Tibial nerve (tissue), 4 donors: Measurements from ENCODE around the gene RIOK3. TPM values are rescaled to one million over a fixed set of nuclear protein-coding genes. Genes with fewer than 3 reads are reported as not detected.

Experiments
- DNase-seq, 2 donors: peaks; one replicate each; pipeline ENCODE4 v3.0.0-alpha.2; 2019; ENCODE audit warnings: low spot score in 2 of 2
- H3K27ac ChIP-seq, 4 donors: fragments of 200-600 bp; sonication (generic) in 3 of 4; one replicate each; pipeline ENCODE4 v1.5.1; 2017 to 2019; ENCODE audit warnings: mild to moderate bottlenecking in 1 of 4
- H3K27me3 ChIP-seq, 2 donors: fragments of 200-600 bp; sonication (generic) in 1 of 2; one replicate each; pipeline versions ENCODE4 v1.5.1 to v1.6.0; 2017 to 2019
- H3K36me3 ChIP-seq, 3 donors: fragments of 200-600 bp; sonication (generic); one replicate each; pipeline ENCODE4 v1.5.1; 2018 to 2019
- H3K4me1 ChIP-seq, 4 donors: fragments of 200-600 bp; sonication (generic) in 3 of 4; one replicate each; pipeline ENCODE4 v1.5.1; 2017 to 2019
- H3K4me3 ChIP-seq, 4 donors: fragments of 200-600 bp; sonication (generic) in 3 of 4; one replicate each; pipeline ENCODE4 v1.5.1; 2017 to 2019; ENCODE audit warnings: mild to moderate bottlenecking in 1 of 4, moderate library complexity in 1 of 4
- H3K9me3 ChIP-seq, 4 donors: fragments of 200-600 bp; sonication (generic) in 3 of 4; one replicate each; pipeline ENCODE4 v1.5.1; 2017 to 2019
- EP300 ChIP-seq, 2 donors: sonication (generic); formaldehyde crosslinking; IDR thresholded peaks; one replicate each; pipeline ENCODE4 v1.6.1; 2017; ENCODE audit warnings: antibody characterized with exemption in 2 of 2, mild to moderate bottlenecking in 1 of 2
- POLR2A ChIP-seq, 2 donors: fragments of 450-650 bp; IDR thresholded peaks; one replicate each; pipeline ENCODE4 v1.6.1; 2017; ENCODE audit warnings: antibody characterized with exemption in 2 of 2, mild to moderate bottlenecking in 2 of 2, moderate library complexity in 2 of 2
- WGBS, 2 donors: methylation state at CpG; one replicate each; pipeline ENCODE4 v1.1.5; 2018; 5-methylcytosine and 5-hydroxymethylcytosine counted together
- total RNA-seq, 4 donors: library from RNA; depleted of rRNA; stranded (reverse); fragments of >200 nt; gene quantifications; one replicate each; pipeline ENCODE4 v1.1.0, GENCODE V29; 2016
- TF ChIP-seq, protein P1 (sequence below), 5 experiments: fragments of 200-600 bp in 3 of 5; fragments of 450-650 bp in 2 of 5; sonication (generic) in 3 of 5; IDR thresholded peaks; one replicate each; pipeline ENCODE4 v1.5.1; 2016 to 2019; ENCODE audit warnings: antibody characterized with exemption in 5 of 5, mild to moderate bottlenecking in 3 of 5, moderate library complexity in 2 of 5

RIOK3 gene
- total RNA-seq, 4 donors from 2014 or later = 57.9 to 69.5 (median 61.4) TPM

DNA sequence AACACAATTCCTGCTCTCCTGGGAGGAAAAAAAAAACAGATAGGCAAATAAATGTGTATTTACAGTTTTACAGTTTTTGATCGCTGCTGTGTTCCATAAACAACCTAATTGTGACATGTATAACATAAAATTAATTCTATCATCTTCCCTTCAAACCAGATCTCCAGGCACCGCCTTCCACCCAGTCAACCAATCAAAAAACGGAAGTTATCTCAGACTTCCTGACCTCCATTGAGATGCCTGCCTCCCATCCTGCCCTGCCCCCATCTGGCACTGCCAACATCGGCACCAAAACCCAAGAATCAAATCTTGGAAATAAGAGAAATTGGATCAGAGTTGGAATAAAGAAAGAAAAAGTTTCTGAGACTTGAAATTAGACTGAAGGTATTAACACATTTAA, 3.1 kb upstream of the RIOK3 start:
- H3K36me3 ChIP-seq = peaks cover 0 to 1% (median 0%) of the 10 kb centered on the region in 3 donors
- H3K9me3 ChIP-seq = no peaks in the 10 kb centered on the region
- WGBS, 2 donors = 76 to 79% methylated on average over 4 of the region's 4 CpGs
- peaks cover 4 to 22% (median 8%) of the 10 kb centered on the region in 4 donors for H3K4me1 ChIP-seq
- no peak overlapping the region for H3K4me3 ChIP-seq
- no peaks in the 10 kb centered on the region for H3K27me3 ChIP-seq
- TF ChIP-seq POLR2A (IDR thresholded peaks at IDR 0.05) = no peak
- TF ChIP-seq, protein P1, sequence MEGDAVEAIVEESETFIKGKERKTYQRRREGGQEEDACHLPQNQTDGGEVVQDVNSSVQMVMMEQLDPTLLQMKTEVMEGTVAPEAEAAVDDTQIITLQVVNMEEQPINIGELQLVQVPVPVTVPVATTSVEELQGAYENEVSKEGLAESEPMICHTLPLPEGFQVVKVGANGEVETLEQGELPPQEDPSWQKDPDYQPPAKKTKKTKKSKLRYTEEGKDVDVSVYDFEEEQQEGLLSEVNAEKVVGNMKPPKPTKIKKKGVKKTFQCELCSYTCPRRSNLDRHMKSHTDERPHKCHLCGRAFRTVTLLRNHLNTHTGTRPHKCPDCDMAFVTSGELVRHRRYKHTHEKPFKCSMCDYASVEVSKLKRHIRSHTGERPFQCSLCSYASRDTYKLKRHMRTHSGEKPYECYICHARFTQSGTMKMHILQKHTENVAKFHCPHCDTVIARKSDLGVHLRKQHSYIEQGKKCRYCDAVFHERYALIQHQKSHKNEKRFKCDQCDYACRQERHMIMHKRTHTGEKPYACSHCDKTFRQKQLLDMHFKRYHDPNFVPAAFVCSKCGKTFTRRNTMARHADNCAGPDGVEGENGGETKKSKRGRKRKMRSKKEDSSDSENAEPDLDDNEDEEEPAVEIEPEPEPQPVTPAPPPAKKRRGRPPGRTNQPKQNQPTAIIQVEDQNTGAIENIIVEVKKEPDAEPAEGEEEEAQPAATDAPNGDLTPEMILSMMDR (IDR thresholded peaks at IDR 0.05) = no peak
- no peak for TF ChIP-seq EP300 (IDR thresholded peaks at IDR 0.05)
- no peak for DNase-seq
- no peak overlapping the region for H3K27ac ChIP-seq

- H3K27me3 ChIP-seq = no peaks in the 10 kb centered on the region
- peaks cover 0 to 11% (median 0%) of the 10 kb centered on the region in 3 donors for H3K36me3 ChIP-seq
- no peak overlapping the region for H3K4me3 ChIP-seq
- no peak for DNase-seq
- H3K4me1 ChIP-seq = peaks cover 4 to 32% (median 8%) of the 10 kb centered on the region in 4 donors
- H3K9me3 ChIP-seq = no peaks in the 10 kb centered on the region
- WGBS, 2 donors = 96 to 97% methylated on average over 18 of the region's 18 CpGs
- no peak for TF ChIP-seq POLR2A (IDR thresholded peaks at IDR 0.05)
- TF ChIP-seq EP300 (IDR thresholded peaks at IDR 0.05) = no peak
- TF ChIP-seq, protein P1 (IDR thresholded peaks at IDR 0.05) = no peak
- peak overlapping the region in 1 of 4 donors; percentile 95 for H3K27ac ChIP-seq
Observed at GRCh38 chr18:23451011-23451410, 2.1 kb upstream of the RIOK3 start.

DNA sequence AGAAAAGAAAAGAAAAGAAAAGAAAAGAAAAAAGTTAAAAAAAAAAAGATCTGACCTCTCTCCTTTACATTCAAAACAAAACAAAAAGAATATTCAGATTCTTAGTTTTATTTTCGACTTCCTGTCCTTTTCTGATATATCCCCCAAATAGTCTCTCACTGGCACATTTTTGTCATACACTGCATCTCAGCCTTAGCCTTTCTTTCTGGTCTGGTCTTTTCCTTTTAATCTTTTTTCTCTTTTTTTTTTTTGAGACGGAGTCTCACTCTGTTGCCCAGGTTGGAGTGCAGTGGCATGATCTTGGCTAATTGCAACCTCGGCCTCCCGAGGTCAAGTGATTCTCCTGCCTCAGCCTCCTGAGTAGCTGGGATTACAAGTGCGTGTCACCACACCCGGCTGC, 1.6 kb upstream of the RIOK3 start:
- no peak for TF ChIP-seq EP300 (IDR thresholded peaks at IDR 0.05)
- TF ChIP-seq POLR2A (IDR thresholded peaks at IDR 0.05) = no peak
- TF ChIP-seq, protein P1 (IDR thresholded peaks at IDR 0.05) = no peak
- Histone ChIP-seq H3K36me3 (peaks cover 0 to 11% (median 0%) of the 10 kb centered on the region in 3 donors), H3K4me1 (peaks cover 4 to 36% (median 9%) of the 10 kb centered on the region in 4 donors), H3K4me3 (no peak overlapping the region), H3K27ac (peak overlapping the region in 2 of 4 donors; percentile 93 to 95), H3K27me3 (no peaks in the 10 kb centered on the region), H3K9me3 (no peaks in the 10 kb centered on the region)
- 90 to 91% methylated on average over 6 of the region's 6 CpGs for WGBS, 2 donors
- DNase-seq = no peak

- TF ChIP-seq POLR2A (IDR thresholded peaks at IDR 0.05) (no peak), EP300 (IDR thresholded peaks at IDR 0.05) (no peak)
- TF ChIP-seq, protein P1 (IDR thresholded peaks at IDR 0.05) = no peak
- Histone ChIP-seq H3K27me3 (no peaks in the 10 kb centered on the region), H3K4me3 (peak overlapping the region in 3 of 4 donors; percentile 69 to 96 (median 74)), H3K27ac (peak overlapping the region; percentile 80 to 95 (median 94)), H3K9me3 (no peaks in the 10 kb centered on the region), H3K36me3 (peaks cover 0 to 11% (median 0%) of the 10 kb centered on the region in 3 donors), H3K4me1 (peaks cover 4 to 45% (median 14%) of the 10 kb centered on the region in 4 donors)
- 53 to 54% methylated on average over 3 of the region's 3 CpGs for WGBS, 2 donors
- no peak for DNase-seq
Observed at GRCh38 chr18:23452347-23452727, 750 bp upstream of the RIOK3 start.

DNA sequence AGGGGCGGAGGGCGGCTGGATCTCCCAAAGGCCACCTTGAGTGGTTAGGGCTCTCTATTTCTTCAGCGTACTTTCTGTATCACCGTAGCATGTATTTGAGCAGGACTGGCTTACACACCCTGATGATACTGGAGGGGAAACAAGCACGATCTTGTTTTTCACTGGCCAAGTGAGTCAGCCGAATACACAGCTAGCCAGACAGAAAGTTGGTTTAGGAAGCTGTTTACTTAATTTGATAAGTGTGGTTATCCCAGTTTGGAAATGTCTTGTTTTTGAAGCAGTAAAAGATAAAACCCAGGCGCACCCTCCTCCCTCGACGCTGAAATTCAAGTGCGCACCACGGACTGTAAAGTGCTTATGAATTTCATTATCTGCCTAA, 582 bp downstream of the RIOK3 start:
- Histone ChIP-seq H3K9me3 (no peaks in the 10 kb centered on the region), H3K4me3 (peak overlapping the region; percentile 69 to 96 (median 82)), H3K27me3 (no peaks in the 10 kb centered on the region), H3K4me1 (peaks cover 4 to 58% (median 22%) of the 10 kb centered on the region in 4 donors), H3K27ac (peak overlapping the region; percentile 80 to 95 (median 94)), H3K36me3 (peaks cover 0 to 11% (median 0%) of the 10 kb centered on the region in 3 donors)
- DNase-seq = no peak
- WGBS, 2 donors = 1 to 6% methylated on average over 11 of the region's 11 CpGs
- TF ChIP-seq, protein P1 (IDR thresholded peaks at IDR 0.05) = no peak
- TF ChIP-seq POLR2A (IDR thresholded peaks at IDR 0.05) = no peak
- TF ChIP-seq EP300 (IDR thresholded peaks at IDR 0.05) = no peak
